Testis (tissue), 3 donors: ENCODE measurements around the gene SMTNL2. TPM values are rescaled to one million over a fixed set of nuclear protein-coding genes. Genes with fewer than 3 reads are reported as not detected.

ENCODE experiments used
- DNase-seq: peaks from one replicate; pipeline ENCODE4 v3.0.0-alpha.2; 2019
- H3K27ac ChIP-seq, 2 donors: fragments of 200-600 bp; sonication (generic); one replicate each; pipeline ENCODE4 v1.5.1; 2019
- H3K27me3 ChIP-seq: fragments of 200-600 bp; sonication (generic); one replicate; pipeline ENCODE4 v1.5.1; 2019
- H3K36me3 ChIP-seq: fragments of 200-600 bp; sonication (generic); one replicate; pipeline ENCODE4 v1.5.1; 2017; ENCODE audit warnings: low read depth; ENCODE audit errors: missing control alignments
- H3K4me1 ChIP-seq: fragments of 200-600 bp; sonication (generic); one replicate; pipeline ENCODE4 v1.5.1; 2019
- H3K4me3 ChIP-seq, 2 donors: fragments of 200-600 bp; sonication (generic); one replicate each; pipeline ENCODE4 v1.5.1; 2017 to 2019
- H3K9me3 ChIP-seq: fragments of 200-600 bp; sonication (generic); one replicate; pipeline ENCODE4 v1.5.1; 2017
- CTCF ChIP-seq, 3 experiments: fragments of 450-650 bp in 2 of 3; fragments of 200-600 bp in 1 of 3; sonication (generic) in 1 of 3; IDR thresholded peaks; one replicate each; pipeline ENCODE4 v1.5.1; 2016 to 2019; ENCODE audit warnings: antibody characterized with exemption in 3 of 3, mild to moderate bottlenecking in 2 of 3, moderate library complexity in 1 of 3
- POLR2A ChIP-seq: fragments of 450-650 bp; IDR thresholded peaks from one replicate; pipeline ENCODE4 v1.6.1; 2017; ENCODE audit warnings: antibody characterized with exemption, mild to moderate bottlenecking, moderate library complexity
- WGBS, 2 donors: methylation state at CpG; one replicate each; pipeline ENCODE4 v1.1.5; 2018; 5-methylcytosine and 5-hydroxymethylcytosine counted together
- intact Hi-C: fragments of 100-400 bp; cut with DNase I; formaldehyde crosslinking; loops from one replicate; pipeline ENCODE4 v1.15.1; 2023; ENCODE audit warnings: low total_unique reads
- polyA plus RNA-seq: library from polyadenylated mRNA; stranded (reverse); fragments of 350-450 nt; fragmentation: Illumina TruSeq; extraction: RNeasy Lipid Tissue Mini Kit (QIAGEN cat#74804); gene quantifications from one replicate; pipeline ENCODE4 v1.2.3, GENCODE V29; 2014; ENCODE audit warnings: low read depth, low replicate concordance; ENCODE audit not compliant: insufficient read depth
- total RNA-seq, 2 donors: library from RNA; depleted of rRNA; stranded (reverse); fragments of >200 nt; gene quantifications; one replicate each; pipeline ENCODE4 v1.2.3, GENCODE V29; 2016

Gene SMTNL2
- total and polyA plus RNA-seq, 3 donors from 2014 or later: 2.6 to 6.9 (median 4.3) TPM

DNA sequence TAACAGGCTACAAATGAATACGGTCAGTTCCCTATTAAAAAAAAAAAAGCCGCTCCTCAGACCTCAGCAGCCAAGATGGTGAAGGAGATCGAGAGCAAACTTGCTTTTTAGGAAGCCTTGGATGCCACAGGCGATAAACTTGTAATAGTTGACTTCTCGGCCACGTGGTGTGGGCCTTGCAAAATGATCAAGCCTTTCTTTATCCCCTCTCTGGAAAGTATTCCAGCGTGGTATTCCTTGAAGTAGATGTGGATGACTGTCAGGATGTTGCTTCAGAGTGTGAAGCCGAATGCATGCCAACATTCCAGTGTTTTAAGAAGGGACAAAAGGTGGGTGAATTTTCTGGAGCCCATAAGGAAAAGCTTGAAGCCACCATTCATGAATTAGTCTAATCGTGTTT, 12.2 kb upstream of the SMTNL2 start:
- no peaks in the 10 kb centered on the region for H3K27me3 ChIP-seq
- intact Hi-C loops: loop anchor here (5.0 kb wide), 1 partner anchor 50 kb away; no protein-coding TSS in a partner anchor

GRCh38 chr17:4573115-4573514, 11.2 kb upstream of the SMTNL2 start:
- Histone ChIP-seq H3K27ac (no peak overlapping the region), H3K9me3 (no peaks in the 10 kb centered on the region), H3K4me3 (no peak overlapping the region), H3K36me3 (no peaks in the 10 kb centered on the region), H3K4me1 (peaks cover 21% of the 10 kb centered on the region), H3K27me3 (no peaks in the 10 kb centered on the region)
- WGBS, 2 donors: 72 to 83% methylated on average over 4 of the region's 4 CpGs
- no peak for DNase-seq
- no peak for TF ChIP-seq CTCF (IDR thresholded peaks at IDR 0.05)
- no peak for TF ChIP-seq POLR2A
- intact Hi-C loops: loop anchor here (5.0 kb wide), 1 partner anchor 49 kb away; no protein-coding TSS in a partner anchor

More for the DNA sequence above, 12.2 kb upstream of the SMTNL2 start:
- H3K4me1 ChIP-seq: peaks cover 16% of the 10 kb centered on the region
- no peak overlapping the region for H3K27ac ChIP-seq
- no peak overlapping the region for H3K4me3 ChIP-seq
- no peak for DNase-seq
- no peaks in the 10 kb centered on the region for H3K36me3 ChIP-seq
- H3K9me3 ChIP-seq: no peaks in the 10 kb centered on the region
- no peak for TF ChIP-seq POLR2A
- no peak for TF ChIP-seq CTCF (IDR thresholded peaks at IDR 0.05)
- 83 to 86% methylated on average over 9 of the region's 9 CpGs for WGBS, 2 donors

DNA sequence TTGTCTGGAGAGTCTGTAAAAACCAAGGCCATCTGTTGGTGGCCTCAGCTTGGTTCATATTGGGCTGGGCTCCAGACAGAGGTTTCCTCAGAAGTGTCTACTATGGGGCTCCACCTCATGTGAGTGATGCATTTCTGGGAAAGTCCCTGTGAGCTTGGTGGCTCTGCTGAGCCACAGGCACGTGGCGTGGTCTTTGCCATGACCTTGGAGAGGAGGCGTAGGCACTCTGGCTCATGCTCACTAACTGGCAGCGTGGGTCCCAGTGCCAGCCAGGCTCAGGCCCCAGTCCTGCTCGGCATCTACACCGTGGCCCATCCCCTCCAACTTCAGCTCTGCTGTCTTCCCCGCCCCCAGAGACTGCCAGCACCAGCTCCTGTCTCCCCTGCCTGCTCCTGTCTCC, 10.7 kb upstream of the SMTNL2 start:
- no peak overlapping the region for H3K27ac ChIP-seq
- no peaks in the 10 kb centered on the region for H3K9me3 ChIP-seq
- no peaks in the 10 kb centered on the region for H3K36me3 ChIP-seq
- DNase-seq: peak; percentile 89
- intact Hi-C loops: loop anchor here (5.0 kb wide), 1 partner anchor 49 kb away; no protein-coding TSS in a partner anchor
- no peaks in the 10 kb centered on the region for H3K27me3 ChIP-seq
- TF ChIP-seq POLR2A (no peak), CTCF (IDR thresholded peaks at IDR 0.05) (no peak)
- no peak overlapping the region for H3K4me3 ChIP-seq
- 62 to 82% methylated on average over 6 to 7 of the region's 7 CpGs for WGBS, 2 donors
- peaks cover 21% of the 10 kb centered on the region for H3K4me1 ChIP-seq

GRCh38 chr17:4574448-4575045, 9.8 kb upstream of the SMTNL2 start:
- no peak overlapping the region for H3K4me3 ChIP-seq
- no peak overlapping the region for H3K27ac ChIP-seq
- no peaks in the 10 kb centered on the region for H3K27me3 ChIP-seq
- 90 to 94% methylated on average over 7 to 9 of the region's 9 CpGs for WGBS, 2 donors
- intact Hi-C loops: loop anchor here (5.0 kb wide), 1 partner anchor 48 kb away; no protein-coding TSS in a partner anchor
- DNase-seq: no peak
- TF ChIP-seq POLR2A: no peak
- TF ChIP-seq CTCF (IDR thresholded peaks at IDR 0.05): no peak
- H3K36me3 ChIP-seq: no peaks in the 10 kb centered on the region
- no peaks in the 10 kb centered on the region for H3K9me3 ChIP-seq
- peaks cover 21% of the 10 kb centered on the region for H3K4me1 ChIP-seq

DNA sequence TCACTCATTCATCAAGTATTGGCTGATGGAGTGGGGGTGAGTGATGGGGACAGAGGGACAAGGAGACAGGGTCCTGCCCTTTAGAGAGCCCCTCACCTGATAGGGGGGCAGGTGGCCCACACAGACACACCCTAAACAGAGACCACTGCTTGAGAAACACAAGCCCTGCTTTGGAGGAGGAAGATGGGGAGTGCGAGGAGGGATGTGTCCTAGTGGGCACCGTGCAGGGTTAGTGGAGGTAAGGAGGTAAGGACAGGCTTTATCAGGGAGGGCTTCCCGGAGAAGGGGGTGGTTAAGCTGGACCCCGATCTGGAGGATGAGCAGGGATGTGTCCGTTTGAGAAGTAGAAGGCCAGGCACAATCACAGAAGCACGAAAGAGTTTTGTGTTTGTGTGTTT, 8.2 kb upstream of the SMTNL2 start:
- Histone ChIP-seq H3K36me3 (no peaks in the 10 kb centered on the region), H3K4me1 (peaks cover 21% of the 10 kb centered on the region), H3K4me3 (no peak overlapping the region), H3K27me3 (no peaks in the 10 kb centered on the region), H3K9me3 (no peaks in the 10 kb centered on the region), H3K27ac (no peak overlapping the region)
- 55 to 74% methylated on average over 6 of the region's 6 CpGs for WGBS, 2 donors
- intact Hi-C loops: no loop called here
- DNase-seq: no peak
- no peak for TF ChIP-seq CTCF (IDR thresholded peaks at IDR 0.05)
- TF ChIP-seq POLR2A: no peak
